K562 (cell line): Measurements from ENCODE around the gene GMPR. TPM values are rescaled to one million over a fixed set of nuclear protein-coding genes. Genes with fewer than 3 reads are reported as not detected.

ENCODE experiments used
- ATAC-seq: fragments of 200-7000 bp; cut with Tn5 transposase; 3 replicates; pipeline ENCODE4 v1.9.1; 2020; ENCODE audit warnings: moderate library complexity
- BruUV-seq: library from RNA; stranded (reverse); fragments of 400-500 nt; replicated peaks from 2 replicates; lab custom pipeline; 2021; lab: Mats Ljungman, UMichigan
- CTCF ChIA-PET: fragments of 300-600 bp; formaldehyde crosslinking; extraction: SDS; loops from one replicate; lab custom pipeline; 2021; ENCODE audit warnings: low intra/inter-chr PET ratio; lab: Yijun Ruan, JAX
- POLR2A ChIA-PET: fragments of 300-600, 350-650 bp; sonication (Branson Sonifier 250); formaldehyde crosslinking; extraction: SDS; loops from one replicate; lab custom pipeline; 2021; ENCODE audit warnings: antibody characterized with exemption, inconsistent platforms; lab: Yijun Ruan, JAX
- DNase-seq, 4 experiments: peaks; one replicate each; pipeline versions ENCODE4 v3.0.0 to v3.0.0-alpha.2; 2011 to 2018; ENCODE audit warnings: low spot score in 3 of 4, mixed read lengths in 3 of 4; ENCODE audit errors: extremely low read depth in 1 of 4
- FAIRE-seq: peaks from 2 replicates; lab custom pipeline; 2011; peaks lifted over from hg19 to GRCh38; lab: Jason Lieb, UNC
- H2AFZ ChIP-seq: 2 replicates; pipeline ENCODE4 v1.6.0; 2011; ENCODE audit warnings: low read depth, low read length, control low read depth, inconsistent platforms
- H3K27ac ChIP-seq: fragments of 200-600 bp; 3 replicates; pipeline ENCODE4 v1.8.0; 2011; ENCODE audit warnings: low read depth, mild to moderate bottlenecking, control low read depth, inconsistent platforms, low read length, moderate library complexity, mixed read lengths; ENCODE audit errors: extremely low read depth
- H3K27me3 ChIP-seq, 2 experiments: fragments of 300-600 bp in 1 of 2; 2 replicates in 1 of 2; 3 replicates in 1 of 2; pipeline versions ENCODE4 v1.6.0 to v1.8.0; 2011; ENCODE audit warnings: inconsistent platforms in 2 of 2, low read length in 2 of 2, mild to moderate bottlenecking in 1 of 2, mixed read lengths in 1 of 2, moderate library complexity in 1 of 2; ENCODE audit not compliant: control insufficient read depth in 2 of 2, insufficient read depth in 2 of 2
- H3K36me3 ChIP-seq: fragments of 300-600 bp; 3 replicates; pipeline ENCODE4 v1.8.0; 2011; ENCODE audit warnings: mild to moderate bottlenecking, low read length, inconsistent platforms; ENCODE audit not compliant: control insufficient read depth, insufficient read depth
- H3K4me1 ChIP-seq, 2 experiments: fragments of 200-600 bp in 1 of 2; replicated peaks in 1 of 2; 2 replicates in 1 of 2; 3 replicates in 1 of 2; pipeline versions ENCODE4 v1.5.1 to v1.8.0; 2011; ENCODE audit warnings: inconsistent platforms in 2 of 2, low read length in 2 of 2, mild to moderate bottlenecking in 1 of 2, mixed read lengths in 1 of 2, moderate library complexity in 1 of 2; ENCODE audit not compliant: control insufficient read depth in 2 of 2, insufficient read depth in 2 of 2
- H3K4me2 ChIP-seq: 2 replicates; pipeline ENCODE4 v1.6.1; 2011; ENCODE audit warnings: low read length, control low read depth, inconsistent platforms, mixed read lengths; ENCODE audit not compliant: insufficient read depth
- H3K4me3 ChIP-seq: fragments of 200-600 bp; sonication (generic), shearing (Covaris generic); 2 replicates; pipeline ENCODE4 v1.5.1; 2016; ENCODE audit warnings: control low read depth, inconsistent platforms
- H3K79me2 ChIP-seq: fragments of 200-600 bp; 3 replicates; pipeline ENCODE4 v1.8.0; 2011; ENCODE audit warnings: low read length, inconsistent platforms; ENCODE audit not compliant: control insufficient read depth, insufficient read depth
- H3K9ac ChIP-seq, 2 experiments: 2 replicates each; pipeline versions ENCODE4 v1.6.0 to v1.6.1; 2011; ENCODE audit warnings: low read depth in 2 of 2, low read length in 2 of 2, control low read depth in 1 of 2, inconsistent platforms in 1 of 2, mild to moderate bottlenecking in 1 of 2, mixed read lengths in 1 of 2; ENCODE audit not compliant: insufficient read depth in 1 of 2
- H3K9me1 ChIP-seq: one replicate; pipeline ENCODE4 v1.6.0; 2011; ENCODE audit warnings: inconsistent platforms, mild to moderate bottlenecking, low read length, moderate library complexity; ENCODE audit not compliant: control insufficient read depth, insufficient read depth
- H3K9me3 ChIP-seq: replicated peaks from 2 replicates; pipeline ENCODE4 v1.5.1; 2011; ENCODE audit warnings: low read depth, low read length, inconsistent platforms; ENCODE audit not compliant: control insufficient read depth, insufficient read depth
- H4K20me1 ChIP-seq: replicated peaks from 2 replicates; pipeline ENCODE4 v1.6.1; 2011; ENCODE audit warnings: low read length, inconsistent platforms, mixed read lengths; ENCODE audit not compliant: control insufficient read depth, insufficient read depth
- GABPB2 ChIP-seq: fragments of 250-450 bp; sonication (Bioruptor Pico); conservative IDR thresholded peaks from 2 replicates; pipeline ENCODE4 v1.5.1; 2021; ENCODE audit warnings: mild to moderate bottlenecking
- HSF4 ChIP-seq: fragments of 250-450 bp; sonication (Bioruptor Pico); IDR thresholded peaks from 2 replicates; pipeline ENCODE4 v2.1.2; 2022; ENCODE audit warnings: mild to moderate bottlenecking, moderate library complexity, borderline replicate concordance
- MCM5 ChIP-seq: fragments of 450-650 bp; IDR thresholded peaks from 2 replicates; pipeline ENCODE4 v1.6.1; 2016; ENCODE audit warnings: low read depth
- MCM7 ChIP-seq, 2 experiments: fragments of 450-650 bp; IDR thresholded peaks; 2 replicates each; pipeline ENCODE4 v1.6.1; 2016 to 2018
- MYBL2 ChIP-seq, 2 experiments: fragments of 450-650 bp in 1 of 2; sonication (generic) in 1 of 2; formaldehyde crosslinking in 1 of 2; IDR thresholded peaks; 2 replicates each; pipeline versions ENCODE4 v1.6.1 to v1.8.1; 2017 to 2022; ENCODE audit warnings: borderline replicate concordance in 1 of 2, inconsistent platforms in 1 of 2, low read depth in 1 of 2, mild to moderate bottlenecking in 1 of 2, missing genetic modification reagents in 1 of 2, moderate library complexity in 1 of 2
- SIN3B ChIP-seq: fragments of 450-650 bp; IDR thresholded peaks from 2 replicates; pipeline ENCODE4 v1.6.1; 2017; ENCODE audit warnings: low read depth, mild to moderate bottlenecking, moderate library complexity
- STAT5A ChIP-seq: IDR thresholded peaks from 2 replicates; pipeline ENCODE4 v1.6.1; 2012; ENCODE audit warnings: low read length, inconsistent platforms, borderline replicate concordance
- TCFL5 ChIP-seq: fragments of 250-450 bp; sonication (Bioruptor Pico); conservative IDR thresholded peaks from 2 replicates; pipeline ENCODE4 v1.6.1; 2021; ENCODE audit warnings: mild to moderate bottlenecking, moderate library complexity, matching md5 sums
- XRCC5 ChIP-seq: fragments of 200-400 bp; formaldehyde crosslinking; IDR thresholded peaks from 2 replicates; pipeline ENCODE4 v1.6.1; 2017; ENCODE audit warnings: low read depth, mild to moderate bottlenecking, low read length
- ZEB2 ChIP-seq: fragments of 450-650 bp; IDR thresholded peaks from 2 replicates; pipeline ENCODE4 v1.6.1; 2016
- ZNF507 ChIP-seq: conservative IDR thresholded peaks from 2 replicates; pipeline ENCODE4 v1.6.1; 2017; ENCODE audit warnings: missing genetic modification characterization, missing compliant biosample characterization
- WGBS: fragments of 100-300 bp; shearing (Covaris generic); methylation state at CpG from one replicate; pipeline ENCODE4 v1.1.6; 2016; ENCODE audit warnings: low coverage, mixed read lengths; ENCODE audit not compliant: insufficient coverage; ENCODE audit errors: missing lambda C conversion rate; 5-methylcytosine and 5-hydroxymethylcytosine counted together
- in situ Hi-C: fragments of 300-500 bp; cut with MboI; formaldehyde crosslinking; loops from 4 replicates; pipeline ENCODE4 v1.15.0; 2018; ENCODE audit warnings: inconsistent platforms, mixed read lengths
- intact Hi-C: fragments of 100-400 bp; cut with micrococcal nuclease; formaldehyde crosslinking; loops from 2 replicates; pipeline ENCODE4 v1.14.2; 2022
- polyA plus RNA-seq, 8 experiments: library from polyadenylated mRNA; depleted of rRNA in 4 of 8; stranded (reverse) in 5 of 8; unstranded in 3 of 8; fragments of >200 nt; fragmentation: Nextera tagmentation in 2 of 8; fragmentation: Illumina TruSeq in 1 of 8; extraction: Ambion mirVana in 2 of 8; extraction: Trizol in 1 of 8; gene quantifications; 2 replicates each; pipeline versions ENCODE4 v1.2.1 to v1.2.3, GENCODE V29; 2011 to 2014; ENCODE audit warnings: inconsistent platforms in 1 of 8, missing spikeins in 1 of 8
- total RNA-seq, 7 experiments: library from RNA; depleted of rRNA in 6 of 7; stranded (reverse); fragments of >200 nt in 6 of 7; fragmentation: Illumina TruSeq in 2 of 7; extraction: Trizol in 2 of 7; gene quantifications; 2 replicates each; pipeline versions ENCODE4 v1.2.1 to v1.2.3, GENCODE V29; 2011 to 2021; ENCODE audit warnings: low replicate concordance in 1 of 7
- TF ChIP-seq, protein P1 (sequence below): fragments of 450-650 bp; formaldehyde crosslinking; IDR thresholded peaks from 2 replicates; pipeline ENCODE4 v1.4.0; 2020; ENCODE audit warnings: mild to moderate bottlenecking, moderate library complexity
- TF ChIP-seq, protein P2 (sequence below): fragments of 450-650 bp; conservative IDR thresholded peaks from 2 replicates; pipeline ENCODE4 v1.6.1; 2016; ENCODE audit warnings: missing genetic modification characterization, low read depth, mild to moderate bottlenecking, missing compliant biosample characterization, moderate library complexity
- TF ChIP-seq, protein P3 (sequence below), 2 experiments: fragments of 450-650 bp; IDR thresholded peaks; 2 replicates each; pipeline ENCODE4 v1.6.1; 2016
- TF ChIP-seq, protein P4 (sequence below): fragments of 200-800 bp; sonication (Bioruptor generic); IDR thresholded peaks from 2 replicates; pipeline ENCODE4 v1.6.1; 2017; ENCODE audit warnings: missing genetic modification characterization, missing compliant biosample characterization
- TF ChIP-seq, protein P5 (sequence below): fragments of 250-450 bp; sonication (Bioruptor Pico); IDR thresholded peaks from 2 replicates; pipeline ENCODE4 v1.5.1; 2021; ENCODE audit warnings: mild to moderate bottlenecking

GMPR gene
- total and polyA plus RNA-seq, 9 of the 15 experiments (the other 6 are each of a cell fraction or from before 2014, with no cell fraction given), result 34.6 to 83.7 (median 49.8) TPM

DNA sequence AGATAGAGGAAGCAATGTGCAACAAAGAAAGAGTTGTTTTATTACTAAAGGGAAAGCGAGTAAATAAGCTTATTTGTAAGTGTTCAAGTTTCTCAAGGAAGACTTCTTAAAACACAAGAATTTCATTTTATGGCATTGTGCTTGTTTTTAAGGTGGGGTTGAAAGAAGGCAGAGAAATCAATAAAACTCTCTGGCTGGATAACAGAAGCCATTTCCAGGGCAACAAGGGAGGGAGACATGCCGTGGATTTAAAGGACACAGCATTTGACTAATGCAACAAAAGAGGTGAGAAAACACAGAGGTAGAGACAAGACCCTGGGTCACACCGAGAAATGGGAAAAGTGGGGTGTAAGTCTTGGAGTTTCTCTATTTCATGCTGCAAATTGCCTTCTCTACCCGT, 28.8 kb upstream of the GMPR start:
- 54% methylated on average over 4 of the region's 4 CpGs for WGBS
- no peak overlapping the region for H3K9ac ChIP-seq
- H3K4me2 ChIP-seq, result no peak overlapping the region
- no peaks in the 10 kb centered on the region for H3K36me3 ChIP-seq
- BruUV-seq, result no TSS peak
- no peaks in the 10 kb centered on the region for H4K20me1 ChIP-seq
- FAIRE-seq (no peak), DNase-seq (no peak), ATAC-seq (no peak)
- H3K9me1 ChIP-seq, result no peaks in the 10 kb centered on the region
- H2AFZ ChIP-seq, result peak overlapping the region; percentile 32; the same call in 1 of the 2 replicates
- ChIA-PET CTCF (interaction anchor here (0.8 kb wide), 1 partner anchor 518 kb away, joined by 3 read pairs; no protein-coding TSS in a partner anchor), POLR2A (interaction anchor here (0.9 to 3.2 kb wide), 4 partner anchors 28 to 78 kb away, joined by 4 to 13 read pairs (median 4); partner anchors contain the start of gene GMPR)
- in situ Hi-C loops, result no loop called here
- H3K79me2 ChIP-seq, result no peaks in the 10 kb centered on the region
- intact Hi-C loops, result loop anchor here (10.0 kb wide), 1 partner anchor 955 kb away; no protein-coding TSS in a partner anchor
- no peaks in the 10 kb centered on the region for H3K9me3 ChIP-seq
- H3K4me3 ChIP-seq, result no peak overlapping the region
- H3K27me3 ChIP-seq, result no peaks in the 10 kb centered on the region
- no peak overlapping the region for H3K27ac ChIP-seq
- peaks cover 17 to 23% of the 10 kb centered on the region in 2 experiments for H3K4me1 ChIP-seq
- TF ChIP-seq SIN3B (no peak), GABPB2 (no peak), XRCC5 (no peak), MYBL2 (IDR thresholded peaks at IDR 0.05; ENCODE audit: low read depth) (no peak), MYBL2 (CRISPR knock-in tag; IDR thresholded peaks at IDR 0.05; ENCODE audit: borderline replicate concordance) (no peak), MCM7 (IDR thresholded peaks at IDR 0.05) (no peak), ZEB2 (no peak), HSF4 (no peak), TCFL5 (CRISPR knock-in tag) (no peak), ZNF507 (tag) (no peak), STAT5A (no peak), MCM5 (no peak)
- TF ChIP-seq, protein P1, sequence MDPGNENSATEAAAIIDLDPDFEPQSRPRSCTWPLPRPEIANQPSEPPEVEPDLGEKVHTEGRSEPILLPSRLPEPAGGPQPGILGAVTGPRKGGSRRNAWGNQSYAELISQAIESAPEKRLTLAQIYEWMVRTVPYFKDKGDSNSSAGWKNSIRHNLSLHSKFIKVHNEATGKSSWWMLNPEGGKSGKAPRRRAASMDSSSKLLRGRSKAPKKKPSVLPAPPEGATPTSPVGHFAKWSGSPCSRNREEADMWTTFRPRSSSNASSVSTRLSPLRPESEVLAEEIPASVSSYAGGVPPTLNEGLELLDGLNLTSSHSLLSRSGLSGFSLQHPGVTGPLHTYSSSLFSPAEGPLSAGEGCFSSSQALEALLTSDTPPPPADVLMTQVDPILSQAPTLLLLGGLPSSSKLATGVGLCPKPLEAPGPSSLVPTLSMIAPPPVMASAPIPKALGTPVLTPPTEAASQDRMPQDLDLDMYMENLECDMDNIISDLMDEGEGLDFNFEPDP (CRISPR knock-in tag), result no peak
- TF ChIP-seq, protein P2, sequence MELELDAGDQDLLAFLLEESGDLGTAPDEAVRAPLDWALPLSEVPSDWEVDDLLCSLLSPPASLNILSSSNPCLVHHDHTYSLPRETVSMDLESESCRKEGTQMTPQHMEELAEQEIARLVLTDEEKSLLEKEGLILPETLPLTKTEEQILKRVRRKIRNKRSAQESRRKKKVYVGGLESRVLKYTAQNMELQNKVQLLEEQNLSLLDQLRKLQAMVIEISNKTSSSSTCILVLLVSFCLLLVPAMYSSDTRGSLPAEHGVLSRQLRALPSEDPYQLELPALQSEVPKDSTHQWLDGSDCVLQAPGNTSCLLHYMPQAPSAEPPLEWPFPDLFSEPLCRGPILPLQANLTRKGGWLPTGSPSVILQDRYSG (tag), result no peak
- TF ChIP-seq, protein P3, sequence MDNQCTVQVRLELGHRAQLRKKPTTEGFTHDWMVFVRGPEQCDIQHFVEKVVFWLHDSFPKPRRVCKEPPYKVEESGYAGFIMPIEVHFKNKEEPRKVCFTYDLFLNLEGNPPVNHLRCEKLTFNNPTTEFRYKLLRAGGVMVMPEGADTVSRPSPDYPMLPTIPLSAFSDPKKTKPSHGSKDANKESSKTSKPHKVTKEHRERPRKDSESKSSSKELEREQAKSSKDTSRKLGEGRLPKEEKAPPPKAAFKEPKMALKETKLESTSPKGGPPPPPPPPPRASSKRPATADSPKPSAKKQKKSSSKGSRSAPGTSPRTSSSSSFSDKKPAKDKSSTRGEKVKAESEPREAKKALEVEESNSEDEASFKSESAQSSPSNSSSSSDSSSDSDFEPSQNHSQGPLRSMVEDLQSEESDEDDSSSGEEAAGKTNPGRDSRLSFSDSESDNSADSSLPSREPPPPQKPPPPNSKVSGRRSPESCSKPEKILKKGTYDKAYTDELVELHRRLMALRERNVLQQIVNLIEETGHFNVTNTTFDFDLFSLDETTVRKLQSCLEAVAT (IDR thresholded peaks at IDR 0.05), result no peak
- TF ChIP-seq, protein P4, sequence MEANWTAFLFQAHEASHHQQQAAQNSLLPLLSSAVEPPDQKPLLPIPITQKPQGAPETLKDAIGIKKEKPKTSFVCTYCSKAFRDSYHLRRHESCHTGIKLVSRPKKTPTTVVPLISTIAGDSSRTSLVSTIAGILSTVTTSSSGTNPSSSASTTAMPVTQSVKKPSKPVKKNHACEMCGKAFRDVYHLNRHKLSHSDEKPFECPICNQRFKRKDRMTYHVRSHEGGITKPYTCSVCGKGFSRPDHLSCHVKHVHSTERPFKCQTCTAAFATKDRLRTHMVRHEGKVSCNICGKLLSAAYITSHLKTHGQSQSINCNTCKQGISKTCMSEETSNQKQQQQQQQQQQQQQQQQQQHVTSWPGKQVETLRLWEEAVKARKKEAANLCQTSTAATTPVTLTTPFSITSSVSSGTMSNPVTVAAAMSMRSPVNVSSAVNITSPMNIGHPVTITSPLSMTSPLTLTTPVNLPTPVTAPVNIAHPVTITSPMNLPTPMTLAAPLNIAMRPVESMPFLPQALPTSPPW (CRISPR knock-in tag), result no peak
- TF ChIP-seq, protein P5, sequence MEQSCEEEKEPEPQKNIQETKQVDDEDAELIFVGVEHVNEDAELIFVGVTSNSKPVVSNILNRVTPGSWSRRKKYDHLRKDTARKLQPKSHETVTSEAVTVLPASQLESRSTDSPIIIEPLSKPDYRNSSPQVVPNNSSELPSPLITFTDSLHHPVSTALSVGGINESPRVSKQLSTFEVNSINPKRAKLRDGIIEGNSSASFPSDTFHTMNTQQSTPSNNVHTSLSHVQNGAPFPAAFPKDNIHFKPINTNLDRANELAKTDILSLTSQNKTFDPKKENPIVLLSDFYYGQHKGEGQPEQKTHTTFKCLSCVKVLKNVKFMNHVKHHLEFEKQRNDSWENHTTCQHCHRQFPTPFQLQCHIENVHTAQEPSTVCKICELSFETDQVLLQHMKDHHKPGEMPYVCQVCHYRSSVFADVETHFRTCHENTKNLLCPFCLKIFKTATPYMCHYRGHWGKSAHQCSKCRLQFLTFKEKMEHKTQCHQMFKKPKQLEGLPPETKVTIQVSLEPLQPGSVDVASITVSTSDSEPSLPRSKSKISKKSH (CRISPR knock-in tag), result no peak
